ENCODE measurements around the gene PPIG.
"Not testable (repeated sequence)": the region's sequence is repeated elsewhere in the genome, so short reads cannot be mapped to it uniquely, and the experiment has no call there.

Gene PPIG

DNA sequence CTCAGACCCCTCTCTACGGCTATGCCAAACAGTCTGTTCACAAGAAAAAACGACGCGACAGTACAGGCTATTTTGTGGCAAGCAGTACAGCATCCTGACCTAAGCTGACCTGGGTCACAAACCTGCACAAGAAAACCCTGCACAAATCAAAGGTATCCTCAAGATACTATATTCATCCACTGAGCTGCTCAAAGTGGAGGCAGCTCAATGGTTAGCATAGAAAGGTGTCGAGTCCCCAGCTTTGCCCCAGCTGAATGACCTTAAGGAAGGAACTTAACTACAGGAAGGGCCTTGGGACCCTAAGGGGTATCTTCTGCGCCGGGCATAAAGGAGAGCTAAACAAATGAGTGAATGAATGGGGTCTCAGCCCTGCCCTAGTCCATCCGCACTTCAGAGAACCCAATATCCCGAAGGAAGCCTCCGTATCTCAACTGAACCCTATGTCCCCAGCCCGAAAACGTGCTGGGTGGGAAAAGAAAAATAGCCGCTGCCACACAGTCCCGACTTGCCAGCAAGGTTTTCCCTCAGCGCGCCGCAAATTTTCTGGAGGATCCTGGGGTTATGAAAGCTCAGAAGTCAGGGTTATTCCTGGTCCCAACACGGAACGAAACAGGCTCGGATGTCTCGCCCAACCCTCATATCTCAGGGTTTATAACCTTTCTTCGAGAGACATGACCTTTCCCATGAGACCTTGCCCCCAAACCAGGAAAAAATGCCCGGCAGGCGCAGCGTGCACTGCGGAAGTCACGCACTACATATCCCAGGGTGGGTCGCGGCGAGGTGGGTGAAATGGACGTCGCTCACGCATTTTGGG lies 10.8 kb upstream of the PPIG start, which contains the start of gene FASTKD1:
FASTKD1 (minus strand) TSS at position 706 of the 814 bp plus-strand sequence. CDS start 1,836 bp downstream, outside the sequence.
- peak; percentile 88 for DNase-seq (ENCODE audit: low read depth, low spot score)
- TF ChIP-seq YY1 (IDR thresholded peaks at IDR 0.05; ENCODE audit: insufficient read depth, insufficient read length) = peak; percentile 58
- no peak for TF ChIP-seq ZNF274 (IDR thresholded peaks at IDR 0.05; ENCODE audit: low read depth, low read length)
- peak within 1 kb of the TSS; percentile 90 for H3K9ac ChIP-seq (ENCODE audit: insufficient read length, low read depth)
- peaks cover 18% of the 10 kb centered on the region for H3K36me3 ChIP-seq (ENCODE audit: insufficient read depth, insufficient read length, low read length)
- no peaks in the 10 kb centered on the region for H3K27me3 ChIP-seq (ENCODE audit: insufficient read depth, insufficient read length)
- peak within 1 kb of the TSS; percentile 79 for H3K4me3 ChIP-seq (ENCODE audit: insufficient read length, low read depth)
- no peaks in the 10 kb centered on the region for H3K4me1 ChIP-seq (ENCODE audit: insufficient read depth, insufficient read length)
- peaks cover 5% of the 10 kb centered on the region; the same call in 1 of the 2 replicates for H3K9me3 ChIP-seq (ENCODE audit: insufficient read depth, low read length)

DNA sequence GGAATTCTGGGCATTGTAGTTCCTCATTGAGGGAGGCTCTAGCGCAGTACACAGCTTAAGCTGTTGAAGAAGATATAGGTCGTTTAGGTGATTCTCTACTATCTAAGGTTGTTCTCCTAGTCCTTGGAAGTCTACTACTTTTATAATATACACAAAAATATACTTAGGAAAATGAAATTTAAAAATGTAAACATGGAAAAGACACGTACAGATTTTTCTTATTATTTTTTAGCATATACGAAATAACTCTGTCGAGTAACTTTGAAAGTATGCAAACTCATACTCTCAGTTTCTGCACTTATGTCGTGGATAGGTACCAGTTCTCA lies 10.2 kb upstream of the PPIG start:
- no peaks in the 10 kb centered on the region for H3K4me1 ChIP-seq (ENCODE audit: insufficient read depth, insufficient read length)
- no peak for DNase-seq (ENCODE audit: low read depth, low spot score)
- no peak overlapping the region for H3K9ac ChIP-seq (ENCODE audit: insufficient read length, low read depth)
- peaks cover 15% of the 10 kb centered on the region for H3K36me3 ChIP-seq (ENCODE audit: insufficient read depth, insufficient read length, low read length)
- TF ChIP-seq SUZ12 (IDR thresholded peaks at IDR 0.05; ENCODE audit: extremely low read depth, insufficient read depth, insufficient read length) (no peak), YY1 (IDR thresholded peaks at IDR 0.05; ENCODE audit: insufficient read depth, insufficient read length) (no peak), ZNF274 (IDR thresholded peaks at IDR 0.05; ENCODE audit: low read depth, low read length) (no peak)
- peaks cover 5% of the 10 kb centered on the region; the same call in 1 of the 2 replicates for H3K9me3 ChIP-seq (ENCODE audit: insufficient read depth, low read length)
- H3K27me3 ChIP-seq (ENCODE audit: insufficient read depth, insufficient read length) = no peaks in the 10 kb centered on the region
- H3K4me3 ChIP-seq (ENCODE audit: insufficient read length, low read depth) = peak overlapping the region; percentile 79

DNA sequence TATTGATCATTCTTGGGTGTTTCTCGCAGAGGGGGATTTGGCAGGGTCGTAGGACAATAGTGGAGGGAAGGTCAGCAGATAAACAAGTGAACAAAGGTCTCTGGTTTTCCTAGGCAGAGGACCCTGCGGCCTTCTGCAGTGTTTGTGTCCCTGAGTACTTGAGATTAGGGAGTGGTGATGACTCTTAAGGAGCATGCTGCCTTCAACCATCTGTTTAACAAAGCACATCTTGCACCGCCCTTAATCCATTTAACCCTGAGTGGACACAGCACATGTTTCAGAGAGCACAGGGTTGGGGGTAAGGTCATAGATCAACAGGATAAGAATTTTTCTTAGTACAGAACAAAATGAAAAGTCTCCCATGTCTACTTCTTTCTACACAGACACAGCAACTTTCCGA lies 9.6 kb upstream of the PPIG start:
- not testable (repeated sequence) for H3K9ac ChIP-seq (ENCODE audit: insufficient read length, low read depth); H3K4me3 ChIP-seq (ENCODE audit: insufficient read length, low read depth); H3K27me3 ChIP-seq (ENCODE audit: insufficient read depth, insufficient read length); H3K4me1 ChIP-seq (ENCODE audit: insufficient read depth, insufficient read length); DNase-seq (ENCODE audit: low read depth, low spot score); H3K36me3 ChIP-seq (ENCODE audit: insufficient read depth, insufficient read length, low read length); H3K9me3 ChIP-seq (ENCODE audit: insufficient read depth, low read length)

DNA sequence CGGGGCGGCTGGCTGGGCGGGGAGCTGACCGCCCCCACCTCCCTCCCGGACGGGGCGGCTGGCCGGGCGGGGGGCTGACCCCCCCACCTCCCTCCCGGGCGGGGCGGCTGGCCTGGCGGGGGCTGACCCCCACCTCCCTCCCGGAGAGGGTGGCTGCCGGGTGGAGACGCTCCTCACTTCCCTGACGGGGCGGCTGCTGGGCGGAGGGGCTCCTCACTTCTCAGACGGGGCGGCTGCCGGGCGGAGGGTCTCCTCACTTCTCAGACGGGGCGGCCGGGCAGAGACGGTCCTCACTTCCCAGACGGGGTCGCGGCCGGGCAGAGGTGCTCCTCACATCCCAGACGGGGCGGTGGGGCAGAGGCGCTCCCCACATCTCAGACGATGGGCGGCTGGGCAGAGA lies 8.9 kb upstream of the PPIG start:
- not testable (repeated sequence) for H3K36me3 ChIP-seq (ENCODE audit: insufficient read depth, insufficient read length, low read length); H3K4me3 ChIP-seq (ENCODE audit: insufficient read length, low read depth); DNase-seq (ENCODE audit: low read depth, low spot score); H3K27me3 ChIP-seq (ENCODE audit: insufficient read depth, insufficient read length); H3K9ac ChIP-seq (ENCODE audit: insufficient read length, low read depth); H3K4me1 ChIP-seq (ENCODE audit: insufficient read depth, insufficient read length); H3K9me3 ChIP-seq (ENCODE audit: insufficient read depth, low read length)

DNA sequence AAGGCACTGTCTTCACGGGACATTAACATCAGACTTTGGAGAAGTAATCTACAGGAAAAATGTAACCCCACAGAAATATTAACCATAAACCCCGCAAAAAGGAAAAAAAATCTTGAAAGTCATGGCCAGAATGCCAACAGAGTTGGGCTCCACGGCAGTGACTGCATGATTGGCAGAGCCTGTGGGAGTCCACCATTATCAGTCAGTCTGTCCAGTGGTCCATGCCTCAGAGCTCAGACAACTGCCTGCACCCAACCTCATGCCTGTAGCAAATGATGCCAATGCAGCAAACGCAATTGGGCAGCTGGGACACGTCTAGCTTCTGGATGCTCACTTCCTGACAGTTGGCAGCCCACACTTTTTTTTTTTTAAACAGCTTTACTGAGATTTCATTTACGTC lies 5.1 kb upstream of the PPIG start:
- H3K9me3 ChIP-seq (ENCODE audit: insufficient read depth, low read length) = peaks cover 16% of the 10 kb centered on the region
- DNase-seq (ENCODE audit: low read depth, low spot score) = no peak
- no peak for TF ChIP-seq SUZ12 (IDR thresholded peaks at IDR 0.05; ENCODE audit: extremely low read depth, insufficient read depth, insufficient read length)
- TF ChIP-seq YY1 (IDR thresholded peaks at IDR 0.05; ENCODE audit: insufficient read depth, insufficient read length) = no peak
- TF ChIP-seq ZNF274 (IDR thresholded peaks at IDR 0.05; ENCODE audit: low read depth, low read length) = no peak
- no peak overlapping the region for H3K9ac ChIP-seq (ENCODE audit: insufficient read length, low read depth)
- no peaks in the 10 kb centered on the region for H3K27me3 ChIP-seq (ENCODE audit: insufficient read depth, insufficient read length)
- no peak overlapping the region for H3K4me3 ChIP-seq (ENCODE audit: insufficient read length, low read depth)
- no peaks in the 10 kb centered on the region for H3K36me3 ChIP-seq (ENCODE audit: insufficient read depth, insufficient read length, low read length)
- H3K4me1 ChIP-seq (ENCODE audit: insufficient read depth, insufficient read length) = no peaks in the 10 kb centered on the region

DNA sequence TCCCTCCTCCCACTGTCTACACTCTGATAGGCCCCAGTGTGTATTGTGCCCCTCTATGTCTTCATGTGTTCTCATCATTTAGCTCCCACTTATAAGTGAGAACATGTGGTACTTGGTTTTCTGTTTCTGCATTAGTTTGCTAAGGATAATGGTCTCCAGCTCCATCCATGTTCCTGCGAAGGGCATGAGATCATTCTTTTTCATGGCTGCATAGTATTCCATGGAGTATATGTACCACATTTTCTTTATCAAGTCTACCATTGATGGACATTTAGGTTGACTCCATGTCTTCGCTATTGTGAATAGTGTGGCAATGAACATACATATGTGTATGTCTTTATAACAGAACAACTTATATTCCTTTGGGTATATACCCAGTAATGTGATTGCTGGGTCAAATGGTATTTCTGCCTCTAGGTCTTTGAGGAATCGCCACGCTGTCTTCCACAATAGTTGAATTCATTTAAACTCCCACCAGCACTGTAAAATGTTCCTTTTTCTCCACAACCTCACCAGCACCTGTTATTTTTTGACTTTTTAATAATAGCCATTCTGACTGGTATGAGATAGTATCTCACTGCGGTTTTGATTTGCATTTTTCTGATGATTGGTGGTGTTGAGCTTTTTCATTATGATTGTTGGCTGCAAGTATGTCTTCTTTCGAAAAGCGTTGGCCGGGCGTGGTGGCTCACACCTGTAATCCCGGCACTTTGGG lies 1.4 kb upstream of the PPIG start:
- H3K36me3 ChIP-seq (ENCODE audit: insufficient read depth, insufficient read length, low read length); DNase-seq (ENCODE audit: low read depth, low spot score); H3K4me3 ChIP-seq (ENCODE audit: insufficient read length, low read depth); H3K27me3 ChIP-seq (ENCODE audit: insufficient read depth, insufficient read length); H3K9ac ChIP-seq (ENCODE audit: insufficient read length, low read depth); H3K4me1 ChIP-seq (ENCODE audit: insufficient read depth, insufficient read length): not testable (repeated sequence)
- peaks cover 11% of the 10 kb centered on the region for H3K9me3 ChIP-seq (ENCODE audit: insufficient read depth, low read length)

DNA sequence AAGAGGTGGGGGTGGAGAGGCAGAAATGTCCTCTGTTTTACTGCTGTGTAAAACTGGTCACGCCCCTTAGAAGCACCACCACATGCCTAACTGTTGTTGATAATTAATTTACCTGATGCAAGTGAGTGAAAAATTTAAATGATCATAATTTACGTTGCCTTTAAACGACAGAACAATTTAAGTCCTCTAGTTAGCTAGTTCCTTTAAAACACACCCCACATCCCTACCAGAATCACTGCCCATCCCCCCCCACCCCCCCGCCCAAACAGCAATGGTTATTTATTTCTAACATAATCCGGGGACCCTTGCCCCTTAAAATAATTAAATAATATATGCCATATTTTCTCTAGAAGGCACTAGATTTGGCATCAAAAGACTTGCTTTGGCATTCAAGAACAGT lies 633 bp upstream of the PPIG start:
- Histone ChIP-seq H3K9ac (ENCODE audit: insufficient read length, low read depth) (no peak overlapping the region), H3K9me3 (ENCODE audit: insufficient read depth, low read length) (peaks cover 11% of the 10 kb centered on the region), H3K4me1 (ENCODE audit: insufficient read depth, insufficient read length) (no peaks in the 10 kb centered on the region), H3K36me3 (ENCODE audit: insufficient read depth, insufficient read length, low read length) (peaks cover 2% of the 10 kb centered on the region), H3K4me3 (ENCODE audit: insufficient read length, low read depth) (no peak overlapping the region), H3K27me3 (ENCODE audit: insufficient read depth, insufficient read length) (no peaks in the 10 kb centered on the region)
- no peak for TF ChIP-seq ZNF274 (IDR thresholded peaks at IDR 0.05; ENCODE audit: low read depth, low read length)
- TF ChIP-seq YY1 (IDR thresholded peaks at IDR 0.05; ENCODE audit: insufficient read depth, insufficient read length) = no peak
- TF ChIP-seq SUZ12 (IDR thresholded peaks at IDR 0.05; ENCODE audit: extremely low read depth, insufficient read depth, insufficient read length) = no peak
- no peak for DNase-seq (ENCODE audit: low read depth, low spot score)

Measured in NT2/D1 (cell line).